Occipital lobe (tissue), 1 donor: ENCODE data around the gene EIF1AD. TPM values are rescaled to one million over a fixed set of nuclear protein-coding genes. Genes with fewer than 3 reads are reported as not detected.

Experiments
- total RNA-seq: library from RNA; depleted of rRNA; stranded (reverse); fragments of >200 nt; gene quantifications from one replicate; pipeline ENCODE4 v1.2.3, GENCODE V29; 2014

EIF1AD gene
- total RNA-seq, 1 donor from 2014 or later: 20.7 TPM

Other genes with a start within 250 kb of the EIF1AD start
- 4.7 TPM for gene AP5B1, start 221.2 kb downstream of the EIF1AD start, total RNA-seq
- not detected for gene OVOL1, start 215.1 kb downstream of the EIF1AD start, total RNA-seq
- gene SNX32, start 168.2 kb downstream of the EIF1AD start, total RNA-seq: 7.3 TPM
- gene CFL1, start 144.0 kb downstream of the EIF1AD start, total RNA-seq: 404 TPM
- gene MUS81, start 141.7 kb downstream of the EIF1AD start, total RNA-seq: 45.9 TPM
- 13.3 TPM for gene EFEMP2, start 129.4 kb downstream of the EIF1AD start, total RNA-seq
- not detected for gene CTSW, start 122.3 kb downstream of the EIF1AD start, total RNA-seq
- 107 TPM for gene FIBP, start 113.7 kb downstream of the EIF1AD start, total RNA-seq
- 14.0 TPM for gene CCDC85B, start 111.5 kb downstream of the EIF1AD start, total RNA-seq
- gene FOSL1, start 101.8 kb downstream of the EIF1AD start, total RNA-seq: not detected
- gene C11orf68, start 83.1 kb downstream of the EIF1AD start, total RNA-seq: 12.6 TPM
- 50.4 TPM for gene DRAP1, start 82.7 kb downstream of the EIF1AD start, total RNA-seq
- gene TSGA10IP, start 56.7 kb downstream of the EIF1AD start, total RNA-seq: not detected
- 22.1 TPM for gene SART1, start 40.4 kb downstream of the EIF1AD start, total RNA-seq
- gene BANF1, start 346 bp upstream of the EIF1AD start, total RNA-seq: 16.7 TPM
- not detected for gene CST6, start 9.9 kb upstream of the EIF1AD start, total RNA-seq
- not detected for gene CATSPER1, start 24.3 kb upstream of the EIF1AD start, total RNA-seq
- gene GAL3ST3, start 47.0 kb upstream of the EIF1AD start, total RNA-seq: 14.0 TPM
- 88.6 TPM for gene SF3B2, start 50.2 kb upstream of the EIF1AD start, total RNA-seq
- 34.5 TPM for gene PACS1, start 68.1 kb upstream of the EIF1AD start, total RNA-seq